OCI-LY3 (cell line): ENCODE data around the gene UPB1.
A peak's percentile ranks its signal among the peaks of the same experiment; 100 is the strongest.

Source experiments
- H2AFZ ChIP-seq: fragments of 200-600, 300-600 bp; shearing (Covaris generic); 2 replicates; pipeline ENCODE4 v1.6.0; 2014; ENCODE audit warnings: antibody characterized with exemption, low read depth, low read length
- H3K27ac ChIP-seq: fragments of 200-600, 300-600 bp; sonication (generic); 2 replicates; pipeline ENCODE4 v1.5.1; 2014; ENCODE audit warnings: mild to moderate bottlenecking, low read length, moderate library complexity, mixed read lengths
- H3K27me3 ChIP-seq: fragments of 200-600, 300-600 bp; sonication (generic); 2 replicates; pipeline ENCODE4 v1.6.1; 2014; ENCODE audit warnings: low read depth, low read length, mixed read lengths
- H3K36me3 ChIP-seq: fragments of 200-600, 300-600 bp; sonication (generic); replicated peaks from 2 replicates; pipeline ENCODE3; 2014; ENCODE audit warnings: low read depth, low read length, mixed read lengths
- H3K4me1 ChIP-seq: fragments of 300-600, 200-600 bp; sonication (generic); 2 replicates; pipeline ENCODE4 v1.6.1; 2014; ENCODE audit warnings: low read length, mixed read lengths
- H3K4me2 ChIP-seq: fragments of 200-600, 300-600 bp; sonication (generic); 2 replicates; pipeline ENCODE4 v1.6.1; 2014; ENCODE audit warnings: low read length, mixed read lengths
- H3K4me3 ChIP-seq: fragments of 300-600, 200-600 bp; sonication (generic); 2 replicates; pipeline ENCODE4 v1.5.1; 2014; ENCODE audit warnings: antibody characterized with exemption, mild to moderate bottlenecking, low read length, moderate library complexity
- H3K79me2 ChIP-seq: fragments of 300-600, 200-600 bp; shearing (Covaris generic); 2 replicates; pipeline ENCODE4 v1.6.1; 2014; ENCODE audit warnings: mild to moderate bottlenecking, low read length, mixed read lengths
- H3K9ac ChIP-seq: fragments of 300-600, 200-600 bp; shearing (Covaris generic); 2 replicates; pipeline ENCODE4 v1.6.0; 2014; ENCODE audit warnings: mild to moderate bottlenecking, low read length, moderate library complexity
- H3K9me3 ChIP-seq: fragments of 200-600, 300-600 bp; shearing (Covaris generic); 2 replicates; pipeline ENCODE4 v1.6.1; 2014; ENCODE audit warnings: low read length, mixed read lengths; ENCODE audit not compliant: insufficient read depth
- H4K20me1 ChIP-seq: fragments of 200-600, 300-600 bp; sonication (generic); 2 replicates; pipeline ENCODE4 v1.6.1; 2016; ENCODE audit warnings: low read length, mixed read lengths; ENCODE audit not compliant: insufficient read depth
- EZH2phosphoT487 ChIP-seq: fragments of 200-600 bp; shearing (Covaris generic); IDR thresholded peaks from 2 replicates; pipeline ENCODE4 v1.6.1; 2018; ENCODE audit warnings: antibody characterized with exemption, mixed run types, low read depth
- TF ChIP-seq, protein P1 (sequence below): fragments of 200-600, 300-600 bp; sonication (generic); IDR thresholded peaks from 2 replicates; pipeline ENCODE4 v1.5.1; 2014; ENCODE audit warnings: antibody characterized with exemption, low read length, low read depth

The UPB1 gene

GRCh38 chr22:24457894-24458420, 37.2 kb upstream of the UPB1 start:
- no peak for TF ChIP-seq EZH2phosphoT487
- TF ChIP-seq, protein P1, sequence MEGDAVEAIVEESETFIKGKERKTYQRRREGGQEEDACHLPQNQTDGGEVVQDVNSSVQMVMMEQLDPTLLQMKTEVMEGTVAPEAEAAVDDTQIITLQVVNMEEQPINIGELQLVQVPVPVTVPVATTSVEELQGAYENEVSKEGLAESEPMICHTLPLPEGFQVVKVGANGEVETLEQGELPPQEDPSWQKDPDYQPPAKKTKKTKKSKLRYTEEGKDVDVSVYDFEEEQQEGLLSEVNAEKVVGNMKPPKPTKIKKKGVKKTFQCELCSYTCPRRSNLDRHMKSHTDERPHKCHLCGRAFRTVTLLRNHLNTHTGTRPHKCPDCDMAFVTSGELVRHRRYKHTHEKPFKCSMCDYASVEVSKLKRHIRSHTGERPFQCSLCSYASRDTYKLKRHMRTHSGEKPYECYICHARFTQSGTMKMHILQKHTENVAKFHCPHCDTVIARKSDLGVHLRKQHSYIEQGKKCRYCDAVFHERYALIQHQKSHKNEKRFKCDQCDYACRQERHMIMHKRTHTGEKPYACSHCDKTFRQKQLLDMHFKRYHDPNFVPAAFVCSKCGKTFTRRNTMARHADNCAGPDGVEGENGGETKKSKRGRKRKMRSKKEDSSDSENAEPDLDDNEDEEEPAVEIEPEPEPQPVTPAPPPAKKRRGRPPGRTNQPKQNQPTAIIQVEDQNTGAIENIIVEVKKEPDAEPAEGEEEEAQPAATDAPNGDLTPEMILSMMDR = no peak
- Histone ChIP-seq H3K27me3 (no peaks in the 10 kb centered on the region), H2AFZ (no peak overlapping the region), H3K4me1 (peaks cover 11% of the 10 kb centered on the region), H3K9me3 (no peaks in the 10 kb centered on the region), H3K36me3 (no peaks in the 10 kb centered on the region), H3K79me2 (no peaks in the 10 kb centered on the region), H3K4me3 (no peak overlapping the region), H3K4me2 (no peak overlapping the region), H4K20me1 (no peaks in the 10 kb centered on the region), H3K9ac (no peak overlapping the region), H3K27ac (no peak overlapping the region)

- H3K9me3 ChIP-seq = no peaks in the 10 kb centered on the region
- no peak overlapping the region for H3K9ac ChIP-seq
- H3K4me2 ChIP-seq = no peak overlapping the region
- H3K36me3 ChIP-seq = no peaks in the 10 kb centered on the region
- H3K79me2 ChIP-seq = no peaks in the 10 kb centered on the region
- H4K20me1 ChIP-seq = no peaks in the 10 kb centered on the region
- H3K4me1 ChIP-seq = peaks cover 11% of the 10 kb centered on the region
- no peaks in the 10 kb centered on the region for H3K27me3 ChIP-seq
- H2AFZ ChIP-seq = peak overlapping the region; percentile 0; the same call in 1 of the 2 replicates
- no peak overlapping the region for H3K27ac ChIP-seq
- TF ChIP-seq EZH2phosphoT487 = no peak
- TF ChIP-seq, protein P1 = no peak
- no peak overlapping the region for H3K4me3 ChIP-seq
Measured at GRCh38 chr22:24459911-24460310, 35.2 kb upstream of the UPB1 start.

DNA sequence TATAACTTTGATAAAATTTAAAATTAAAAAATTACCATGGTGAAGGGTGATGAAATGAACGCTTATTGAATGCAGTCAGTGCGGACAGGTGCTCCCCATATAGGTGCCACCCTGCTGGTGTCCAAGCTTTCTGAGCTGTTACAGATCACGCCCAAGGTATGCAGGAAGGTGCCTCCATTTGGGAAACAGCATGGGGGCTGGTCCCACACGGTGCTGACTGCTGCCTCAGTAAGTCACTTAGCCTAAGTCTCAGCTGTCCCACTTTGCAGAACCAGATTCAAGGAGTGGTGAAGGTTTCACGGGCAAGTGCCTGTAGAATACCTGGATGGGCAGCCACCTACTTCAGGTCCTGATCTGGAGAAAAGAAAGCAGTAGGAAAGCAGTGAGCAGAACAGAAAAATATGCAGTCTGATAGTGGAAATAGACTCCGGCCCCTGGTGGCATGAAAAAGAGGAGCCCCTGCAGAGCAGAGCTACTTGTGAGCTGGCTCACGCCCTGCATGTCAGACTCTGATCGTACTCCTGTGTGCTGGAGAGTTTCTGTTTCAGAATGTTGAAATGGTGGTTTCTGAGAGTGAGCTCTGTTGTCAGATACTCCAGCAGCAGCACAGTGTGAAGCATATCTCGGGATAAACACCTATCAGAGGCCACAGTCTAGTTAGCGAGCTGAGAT, 34.6 kb upstream of the UPB1 start:
- H3K9me3 ChIP-seq = no peaks in the 10 kb centered on the region
- H3K4me3 ChIP-seq = peak overlapping the region; percentile 51
- peak overlapping the region; percentile 98 for H2AFZ ChIP-seq
- no peak overlapping the region for H3K27ac ChIP-seq
- H4K20me1 ChIP-seq = no peaks in the 10 kb centered on the region
- H3K4me2 ChIP-seq = peak overlapping the region; percentile 68
- no peaks in the 10 kb centered on the region for H3K27me3 ChIP-seq
- H3K36me3 ChIP-seq = no peaks in the 10 kb centered on the region
- peaks cover 11% of the 10 kb centered on the region for H3K4me1 ChIP-seq
- no peaks in the 10 kb centered on the region for H3K79me2 ChIP-seq
- TF ChIP-seq, protein P1 = no peak
- no peak for TF ChIP-seq EZH2phosphoT487
- peak overlapping the region; percentile 29; the same call in 1 of the 2 replicates for H3K9ac ChIP-seq

DNA sequence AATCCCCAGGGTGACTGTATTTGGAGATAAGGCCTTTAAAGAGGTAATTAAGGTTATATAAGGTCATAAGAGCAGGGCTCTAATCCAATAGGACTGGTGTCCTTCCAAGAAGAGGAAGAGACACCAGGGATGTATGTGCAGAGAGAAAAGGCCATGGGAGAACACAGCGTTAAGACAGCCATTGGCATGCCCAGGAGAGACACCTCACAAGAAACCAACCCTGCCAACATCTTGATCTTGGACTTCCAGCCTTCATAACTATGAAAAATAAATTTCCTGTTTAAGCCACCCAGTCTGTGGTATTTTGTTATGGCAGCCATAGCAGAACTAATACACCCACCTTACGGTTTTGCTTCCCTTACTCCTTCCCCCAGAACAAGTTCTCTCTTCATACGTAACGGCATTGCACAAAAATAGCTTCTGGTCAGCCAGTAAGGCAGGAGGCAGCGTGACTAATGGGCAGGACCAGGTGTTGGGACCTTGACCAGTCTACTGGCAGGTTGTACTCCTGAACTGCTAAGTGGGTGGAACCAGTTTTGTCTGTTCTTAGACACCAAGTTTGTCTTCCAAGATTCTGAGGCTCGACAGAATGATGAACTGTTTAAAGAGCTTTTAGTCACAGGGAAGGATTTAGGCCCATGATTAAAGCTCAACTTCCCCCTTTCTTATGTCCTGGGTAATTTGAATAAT, 31.9 kb upstream of the UPB1 start:
- Histone ChIP-seq H3K4me2 (no peak overlapping the region), H3K4me3 (no peak overlapping the region), H3K36me3 (no peaks in the 10 kb centered on the region), H3K79me2 (no peaks in the 10 kb centered on the region), H3K27ac (no peak overlapping the region), H3K9me3 (no peaks in the 10 kb centered on the region), H4K20me1 (no peaks in the 10 kb centered on the region), H3K9ac (no peak overlapping the region), H3K27me3 (no peaks in the 10 kb centered on the region), H3K4me1 (peaks cover 11% of the 10 kb centered on the region), H2AFZ (no peak overlapping the region)
- TF ChIP-seq, protein P1 = no peak
- no peak for TF ChIP-seq EZH2phosphoT487
